Measurements from ENCODE around the gene ADAMTSL5. TPM values are rescaled to one million over a fixed set of nuclear protein-coding genes. Genes with fewer than 3 reads are reported as not detected.

Gene ADAMTSL5
- total RNA-seq, 2 donors from 2014 or later: 14.5 to 27.2 TPM

DNA sequence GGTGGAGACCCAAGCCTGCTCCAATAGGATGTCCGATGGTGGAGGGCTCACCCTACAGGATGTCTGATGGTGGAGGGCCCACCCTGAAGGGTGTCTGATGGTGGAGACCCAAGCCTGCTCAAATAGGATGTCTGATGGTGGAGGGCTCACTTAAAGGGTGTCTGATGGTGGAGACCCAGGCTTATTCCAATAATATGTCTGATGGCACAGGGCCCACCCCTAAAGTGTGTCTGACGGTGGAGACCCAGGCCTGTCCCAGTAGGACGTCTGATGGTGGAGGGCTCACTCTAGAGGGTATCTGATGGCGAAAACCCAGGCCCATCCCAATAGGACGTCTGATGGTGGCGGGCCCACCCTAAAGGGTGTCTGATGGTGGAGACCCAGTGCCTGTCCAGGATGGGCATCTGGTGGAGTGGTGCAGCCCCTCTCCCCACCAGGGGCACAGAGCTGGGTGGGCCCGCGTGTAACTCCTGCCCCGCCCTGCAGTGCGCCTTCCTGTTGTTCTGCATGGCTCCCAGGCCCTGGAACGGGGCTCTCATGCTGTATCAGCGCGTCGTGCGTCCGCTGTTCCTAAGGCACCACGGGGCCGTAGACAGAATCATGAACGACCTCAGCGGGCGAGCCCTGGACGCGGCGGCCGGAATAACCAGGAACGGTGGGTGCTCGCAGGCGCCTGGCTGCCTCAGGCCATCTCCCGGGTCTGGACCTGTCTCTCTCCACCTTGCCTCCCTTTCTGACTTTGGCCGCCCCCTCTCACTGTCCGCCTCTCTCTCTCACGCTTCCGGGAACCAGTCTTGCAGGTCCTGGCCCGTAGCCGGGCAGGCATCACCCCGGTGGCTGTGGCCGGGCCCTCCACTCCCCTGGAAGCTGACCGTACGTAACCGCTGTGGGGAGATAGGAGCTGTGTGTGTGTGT is 16.8 kb downstream of the ADAMTSL5 start:
- H3K27ac ChIP-seq: no peak overlapping the region

DNA sequence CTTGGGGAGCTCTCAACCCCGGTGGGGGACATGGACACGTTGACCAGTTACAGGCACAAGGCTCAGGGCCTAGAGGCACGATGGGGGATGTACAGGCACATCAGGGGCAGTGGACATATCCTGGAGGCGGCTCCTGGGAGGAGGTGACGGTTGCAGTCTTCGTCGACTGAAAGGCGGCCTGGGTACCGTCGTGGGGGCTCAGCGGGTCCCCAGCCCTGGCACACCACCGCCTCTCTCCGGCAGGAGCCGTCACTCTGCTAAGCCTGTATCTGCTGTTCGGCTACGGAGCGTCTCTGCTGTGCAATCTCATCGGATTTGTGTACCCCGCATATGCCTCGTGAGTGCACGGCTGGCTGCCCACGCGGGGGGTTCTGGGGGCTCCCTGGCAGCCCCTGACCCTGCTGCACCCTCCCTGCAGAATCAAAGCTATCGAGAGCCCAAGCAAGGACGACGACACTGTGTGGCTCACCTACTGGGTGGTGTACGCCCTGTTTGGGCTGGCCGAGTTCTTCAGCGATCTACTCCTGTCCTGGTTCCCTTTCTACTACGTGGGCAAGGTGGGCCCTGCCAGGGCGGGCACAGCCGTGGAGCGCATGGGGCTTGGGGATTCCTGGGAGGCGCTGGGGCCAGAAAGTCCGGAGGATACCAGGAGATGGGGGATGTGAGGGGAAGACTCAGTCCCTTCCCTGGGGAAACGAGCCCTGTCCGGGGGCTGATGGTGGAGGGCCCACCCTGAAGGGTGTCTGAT is 17.6 kb downstream of the ADAMTSL5 start:
- no peak for DNase-seq (ENCODE audit: low spot score)
- H3K27me3 ChIP-seq: no peaks in the 10 kb centered on the region

More for the DNA sequence above, 16.8 kb downstream of the ADAMTSL5 start:
- Histone ChIP-seq H3K36me3 (no peaks in the 10 kb centered on the region), H3K27me3 (no peaks in the 10 kb centered on the region), H3K4me1 (peaks cover 0 to 6% of the 10 kb centered on the region in 2 donors), H3K4me3 (no peak overlapping the region), H3K9me3 (no peaks in the 10 kb centered on the region)
- TF ChIP-seq, protein P1, sequence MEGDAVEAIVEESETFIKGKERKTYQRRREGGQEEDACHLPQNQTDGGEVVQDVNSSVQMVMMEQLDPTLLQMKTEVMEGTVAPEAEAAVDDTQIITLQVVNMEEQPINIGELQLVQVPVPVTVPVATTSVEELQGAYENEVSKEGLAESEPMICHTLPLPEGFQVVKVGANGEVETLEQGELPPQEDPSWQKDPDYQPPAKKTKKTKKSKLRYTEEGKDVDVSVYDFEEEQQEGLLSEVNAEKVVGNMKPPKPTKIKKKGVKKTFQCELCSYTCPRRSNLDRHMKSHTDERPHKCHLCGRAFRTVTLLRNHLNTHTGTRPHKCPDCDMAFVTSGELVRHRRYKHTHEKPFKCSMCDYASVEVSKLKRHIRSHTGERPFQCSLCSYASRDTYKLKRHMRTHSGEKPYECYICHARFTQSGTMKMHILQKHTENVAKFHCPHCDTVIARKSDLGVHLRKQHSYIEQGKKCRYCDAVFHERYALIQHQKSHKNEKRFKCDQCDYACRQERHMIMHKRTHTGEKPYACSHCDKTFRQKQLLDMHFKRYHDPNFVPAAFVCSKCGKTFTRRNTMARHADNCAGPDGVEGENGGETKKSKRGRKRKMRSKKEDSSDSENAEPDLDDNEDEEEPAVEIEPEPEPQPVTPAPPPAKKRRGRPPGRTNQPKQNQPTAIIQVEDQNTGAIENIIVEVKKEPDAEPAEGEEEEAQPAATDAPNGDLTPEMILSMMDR (IDR thresholded peaks at IDR 0.05): no peak
- DNase-seq (ENCODE audit: low spot score): no peak

DNA sequence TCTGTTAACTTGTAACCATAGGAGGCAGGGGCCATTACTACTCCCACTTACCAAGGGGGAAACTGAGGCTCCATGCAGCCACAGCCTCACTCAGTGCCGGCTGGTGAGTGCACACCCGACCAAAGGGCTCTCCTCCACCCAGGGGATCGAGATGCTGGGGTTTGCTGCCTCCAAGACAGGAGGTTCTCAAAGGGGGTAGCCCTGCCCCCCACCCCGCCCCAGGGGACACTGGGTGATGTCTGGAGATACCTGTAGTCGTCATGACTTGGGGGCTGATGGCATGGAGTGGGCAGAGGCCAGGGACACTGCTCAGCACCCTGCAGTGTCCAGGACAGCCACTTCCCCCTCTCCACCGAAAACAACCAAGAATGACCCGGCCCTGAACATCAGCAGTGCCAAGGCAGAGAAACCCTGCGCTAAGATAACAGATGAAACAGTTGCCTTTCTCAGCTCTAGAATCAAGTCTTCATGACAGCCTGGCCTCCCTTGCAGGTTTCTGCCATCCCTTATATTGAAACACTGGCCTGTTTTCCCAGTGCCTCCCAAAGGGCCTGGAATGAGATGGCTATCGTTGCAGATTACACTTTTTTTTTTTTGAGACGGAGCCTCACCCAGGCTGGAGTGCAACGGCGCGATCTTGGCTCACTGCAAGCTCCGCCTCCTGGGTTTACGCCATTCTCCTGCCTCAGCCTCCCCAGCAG is 18.6 kb downstream of the ADAMTSL5 start:
- Histone ChIP-seq H3K27me3 (no peaks in the 10 kb centered on the region), H3K27ac (no peak overlapping the region), H3K4me1 (peaks cover 0 to 17% of the 10 kb centered on the region in 2 donors), H3K4me3 (no peak overlapping the region), H3K9me3 (no peaks in the 10 kb centered on the region), H3K36me3 (no peaks in the 10 kb centered on the region)
- TF ChIP-seq, protein P1 (IDR thresholded peaks at IDR 0.05): no peak
- no peak for DNase-seq (ENCODE audit: low spot score)

More for the DNA sequence above, 17.6 kb downstream of the ADAMTSL5 start:
- no peak overlapping the region for H3K27ac ChIP-seq
- H3K4me1 ChIP-seq: peaks cover 0 to 9% of the 10 kb centered on the region in 2 donors
- H3K36me3 ChIP-seq: no peaks in the 10 kb centered on the region
- TF ChIP-seq, protein P1 (IDR thresholded peaks at IDR 0.05): no peak
- no peak overlapping the region for H3K4me3 ChIP-seq
- no peaks in the 10 kb centered on the region for H3K9me3 ChIP-seq

DNA sequence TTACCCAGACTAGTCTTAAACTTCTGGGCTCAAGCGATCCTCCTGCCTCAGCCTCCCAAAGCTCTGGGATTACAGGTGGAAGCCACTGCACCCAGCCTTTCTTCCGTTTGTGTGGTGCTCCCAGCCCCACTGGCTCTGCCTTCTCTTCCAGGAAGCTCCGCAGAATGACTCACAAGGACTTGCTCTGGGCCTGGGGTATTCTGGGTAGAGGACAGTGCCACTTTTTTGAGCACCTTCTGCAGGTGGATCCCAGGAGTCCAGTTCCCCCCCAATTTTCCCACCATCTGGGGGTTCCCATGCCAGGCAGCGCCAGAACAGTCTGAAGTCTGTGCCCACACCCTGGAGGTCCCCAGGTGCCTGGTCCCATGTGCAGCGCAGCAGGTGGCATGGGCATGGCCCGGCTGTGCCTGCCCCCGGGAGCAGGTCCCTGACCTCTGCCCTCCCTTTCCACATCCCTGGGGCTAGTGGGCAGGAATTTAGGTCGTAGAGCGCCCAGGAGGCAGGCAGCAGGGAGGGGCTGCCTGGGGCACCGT is 20.3 kb downstream of the ADAMTSL5 start:
- Histone ChIP-seq H3K4me1 (peaks cover 0 to 17% of the 10 kb centered on the region in 2 donors), H3K9me3 (no peaks in the 10 kb centered on the region), H3K27me3 (no peaks in the 10 kb centered on the region), H3K27ac (no peak overlapping the region), H3K36me3 (no peaks in the 10 kb centered on the region), H3K4me3 (no peak overlapping the region)
- DNase-seq (ENCODE audit: low spot score): no peak
- TF ChIP-seq, protein P1 (IDR thresholded peaks at IDR 0.05): no peak

DNA sequence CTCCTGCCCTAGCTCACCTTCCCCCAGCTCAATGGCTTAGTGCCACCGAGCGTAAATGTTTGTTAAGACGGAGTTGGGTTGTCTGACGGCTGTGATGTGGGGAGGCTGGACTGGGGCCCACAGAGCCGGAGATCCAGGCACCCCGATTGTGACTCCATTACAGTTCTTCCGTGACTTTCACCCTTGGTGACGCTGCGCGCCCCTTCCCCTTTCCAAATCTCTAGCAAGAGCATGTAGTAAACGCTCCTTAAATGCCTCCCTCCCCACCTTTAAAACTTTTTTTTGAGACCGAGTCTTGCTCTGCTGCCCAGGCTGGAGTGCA is 21.0 kb downstream of the ADAMTSL5 start:
- no peak for DNase-seq (ENCODE audit: low spot score)
- Histone ChIP-seq H3K4me1 (peaks cover 0 to 17% of the 10 kb centered on the region in 2 donors), H3K4me3 (no peak overlapping the region), H3K27ac (no peak overlapping the region), H3K27me3 (no peaks in the 10 kb centered on the region), H3K36me3 (no peaks in the 10 kb centered on the region), H3K9me3 (no peaks in the 10 kb centered on the region)
- TF ChIP-seq, protein P1 (IDR thresholded peaks at IDR 0.05): no peak
